ENCODE results near the gene DBET.
"Not testable (repeated sequence)": the region's sequence is repeated elsewhere in the genome, so short reads cannot be mapped to it uniquely, and the experiment has no call there.

The DBET gene

GRCh38 chr4:190108756-190109155, 44.5 kb downstream of the DBET start:
- H3K36me3 ChIP-seq (ENCODE audit: low read depth): not testable (repeated sequence)

GRCh38 chr4:190109390-190110011, 45.2 kb downstream of the DBET start:
- not testable (repeated sequence) for DNase-seq (ENCODE audit: low spot score); ATAC-seq (ENCODE audit: low read depth); H3K27ac ChIP-seq (ENCODE audit: poor library complexity, severe bottlenecking); H3K4me1 ChIP-seq (ENCODE audit: insufficient read depth, poor library complexity, severe bottlenecking); H3K4me3 ChIP-seq (ENCODE audit: severe bottlenecking); H3K27me3 ChIP-seq (ENCODE audit: insufficient read depth, poor library complexity, severe bottlenecking); H3K9me3 ChIP-seq (ENCODE audit: severe bottlenecking); H3K36me3 ChIP-seq (ENCODE audit: low read depth)

More at GRCh38 chr4:190108756-190109155, 44.5 kb downstream of the DBET start:
- ATAC-seq (ENCODE audit: low read depth); H3K4me1 ChIP-seq (ENCODE audit: insufficient read depth, poor library complexity, severe bottlenecking); DNase-seq (ENCODE audit: low spot score); H3K4me3 ChIP-seq (ENCODE audit: severe bottlenecking); H3K27ac ChIP-seq (ENCODE audit: poor library complexity, severe bottlenecking); H3K27me3 ChIP-seq (ENCODE audit: insufficient read depth, poor library complexity, severe bottlenecking); H3K9me3 ChIP-seq (ENCODE audit: severe bottlenecking): not testable (repeated sequence)

GRCh38 chr4:190110033-190110432, 45.7 kb downstream of the DBET start:
- H3K4me1 ChIP-seq (ENCODE audit: insufficient read depth, poor library complexity, severe bottlenecking); H3K36me3 ChIP-seq (ENCODE audit: low read depth); DNase-seq (ENCODE audit: low spot score); ATAC-seq (ENCODE audit: low read depth); H3K27ac ChIP-seq (ENCODE audit: poor library complexity, severe bottlenecking); H3K27me3 ChIP-seq (ENCODE audit: insufficient read depth, poor library complexity, severe bottlenecking); H3K4me3 ChIP-seq (ENCODE audit: severe bottlenecking); H3K9me3 ChIP-seq (ENCODE audit: severe bottlenecking): not testable (repeated sequence)

GRCh38 chr4:190110570-190111295, 46.4 kb downstream of the DBET start:
- DNase-seq (ENCODE audit: low spot score); ATAC-seq (ENCODE audit: low read depth); H3K36me3 ChIP-seq (ENCODE audit: low read depth); H3K27me3 ChIP-seq (ENCODE audit: insufficient read depth, poor library complexity, severe bottlenecking); H3K4me3 ChIP-seq (ENCODE audit: severe bottlenecking); H3K27ac ChIP-seq (ENCODE audit: poor library complexity, severe bottlenecking); H3K9me3 ChIP-seq (ENCODE audit: severe bottlenecking); H3K4me1 ChIP-seq (ENCODE audit: insufficient read depth, poor library complexity, severe bottlenecking): not testable (repeated sequence)

GRCh38 chr4:190112879-190113278, 48.6 kb downstream of the DBET start:
- not testable (repeated sequence) for H3K4me1 ChIP-seq (ENCODE audit: insufficient read depth, poor library complexity, severe bottlenecking); H3K36me3 ChIP-seq (ENCODE audit: low read depth); H3K27me3 ChIP-seq (ENCODE audit: insufficient read depth, poor library complexity, severe bottlenecking); DNase-seq (ENCODE audit: low spot score); H3K9me3 ChIP-seq (ENCODE audit: severe bottlenecking); H3K27ac ChIP-seq (ENCODE audit: poor library complexity, severe bottlenecking); ATAC-seq (ENCODE audit: low read depth); H3K4me3 ChIP-seq (ENCODE audit: severe bottlenecking)

GRCh38 chr4:190114991-190115390, 50.7 kb downstream of the DBET start:
- H3K4me1 ChIP-seq (ENCODE audit: insufficient read depth, poor library complexity, severe bottlenecking); H3K36me3 ChIP-seq (ENCODE audit: low read depth); DNase-seq (ENCODE audit: low spot score); H3K9me3 ChIP-seq (ENCODE audit: severe bottlenecking); H3K27me3 ChIP-seq (ENCODE audit: insufficient read depth, poor library complexity, severe bottlenecking); ATAC-seq (ENCODE audit: low read depth); H3K27ac ChIP-seq (ENCODE audit: poor library complexity, severe bottlenecking); H3K4me3 ChIP-seq (ENCODE audit: severe bottlenecking): not testable (repeated sequence)

All from RWPE2 (cell line).